Suppressor macrophage treated with lipopolysaccharide for 4 hours (primary cell): Measurements from ENCODE around the gene PMAIP1.
A peak's percentile ranks its signal among the peaks of the same experiment; 100 is the strongest.

Experiments
- DNase-seq: peaks from one replicate; pipeline ENCODE4 v3.0.0-alpha.2; 2020

The PMAIP1 gene

GRCh38 chr18:59916746-59917145 is 16.9 kb downstream of the PMAIP1 start:
- DNase-seq = no peak

- DNase-seq = peak; percentile 72
Measured at GRCh38 chr18:59917422-59917821, 17.6 kb downstream of the PMAIP1 start.

GRCh38 chr18:59918320-59918755 is 18.5 kb downstream of the PMAIP1 start:
- DNase-seq = peak; percentile 58

- no peak for DNase-seq
Measured at GRCh38 chr18:59918997-59919396, 19.2 kb downstream of the PMAIP1 start.

GRCh38 chr18:59921384-59921891 is 21.6 kb downstream of the PMAIP1 start:
- peak; percentile 53 for DNase-seq

GRCh38 chr18:59923539-59924196 is 23.9 kb downstream of the PMAIP1 start:
- DNase-seq = no peak

- DNase-seq = no peak
Measured at GRCh38 chr18:59926131-59926530, 26.3 kb downstream of the PMAIP1 start.

- DNase-seq = no peak
Measured at GRCh38 chr18:59927246-59927825, 27.5 kb downstream of the PMAIP1 start.

- DNase-seq = no peak
Measured at GRCh38 chr18:59928201-59928600, 28.4 kb downstream of the PMAIP1 start.

- DNase-seq = no peak
Measured at GRCh38 chr18:59929621-59930295, 30.0 kb downstream of the PMAIP1 start.

- DNase-seq = no peak
Measured at GRCh38 chr18:59932401-59932800, 32.6 kb downstream of the PMAIP1 start.

- no peak for DNase-seq
Measured at GRCh38 chr18:59938676-59939075, 38.9 kb downstream of the PMAIP1 start.

GRCh38 chr18:59939127-59939526 is 39.3 kb downstream of the PMAIP1 start:
- DNase-seq = no peak

GRCh38 chr18:59940068-59940467 is 40.3 kb downstream of the PMAIP1 start:
- no peak for DNase-seq

GRCh38 chr18:59941331-59941730 is 41.5 kb downstream of the PMAIP1 start:
- DNase-seq = no peak

GRCh38 chr18:59942601-59943000 is 42.8 kb downstream of the PMAIP1 start:
- no peak for DNase-seq

GRCh38 chr18:59945544-59945943 is 45.7 kb downstream of the PMAIP1 start:
- DNase-seq = no peak

GRCh38 chr18:59950215-59950944 is 50.6 kb downstream of the PMAIP1 start:
- DNase-seq = peak; percentile 8

GRCh38 chr18:59951591-59951990 is 51.8 kb downstream of the PMAIP1 start:
- DNase-seq = no peak

GRCh38 chr18:59952283-59953007 is 52.6 kb downstream of the PMAIP1 start:
- no peak for DNase-seq
